NT2/D1 (cell line): Measurements from ENCODE around the gene OR10G6.

Source experiments
- SUZ12 ChIP-seq: IDR thresholded peaks from 2 replicates; pipeline ENCODE4 v1.6.1; 2011; ENCODE audit not compliant: insufficient read length, insufficient read depth; ENCODE audit errors: extremely low read depth
- YY1 ChIP-seq: IDR thresholded peaks from 2 replicates; pipeline ENCODE4 v1.6.1; 2011; ENCODE audit not compliant: insufficient read length, insufficient read depth
- ZNF274 ChIP-seq: IDR thresholded peaks from 2 replicates; pipeline ENCODE4 v1.6.1; 2011; ENCODE audit warnings: mild to moderate bottlenecking, low read depth, low read length

- TF ChIP-seq SUZ12: no peak
- no peak for TF ChIP-seq YY1
- TF ChIP-seq ZNF274: no peak
These were observed 18.0 kb downstream of the OR10G6 start for GRCh38 chr11:123976770-123977560.
